HG03139 (cell line): Measurements from ENCODE around the gene ATP6AP2.
"Not testable (repeated sequence)": the region's sequence is repeated elsewhere in the genome, so short reads cannot be mapped to it uniquely, and the experiment has no call there.

Experiments used
- ATAC-seq: cut with Tn5 transposase; IDR thresholded peaks from one replicate; pipeline ENCODE4 v1.9.1; 2021; ENCODE audit not compliant: unreplicated experiment

ATP6AP2 gene

DNA sequence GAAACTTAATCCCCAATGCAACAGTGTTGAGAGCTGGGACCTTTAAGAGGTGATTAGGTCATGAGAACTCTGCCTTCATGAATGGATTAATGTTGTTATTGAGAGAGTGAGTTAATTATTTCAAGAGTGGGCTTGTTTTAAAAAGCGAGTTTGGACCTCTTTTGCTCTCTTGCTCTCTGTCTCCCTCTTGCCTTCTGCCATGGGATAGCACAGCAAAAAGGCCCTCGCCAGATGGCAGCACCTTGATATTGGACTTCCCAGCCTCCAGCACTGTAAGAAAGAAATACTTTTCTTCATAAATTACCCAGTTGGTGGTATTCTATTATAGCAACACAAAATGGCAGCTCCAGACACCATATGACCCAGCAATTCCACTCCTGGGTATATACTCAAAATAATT, 7.0 kb upstream of the ATP6AP2 start:
- ATAC-seq = no peak

GRCh38 chrX:40575411-40575810, 5.4 kb upstream of the ATP6AP2 start:
- not testable (repeated sequence) for ATAC-seq

- ATAC-seq = no peak
These were observed 4.5 kb upstream of the ATP6AP2 start for GRCh38 chrX:40576291-40576690.

- no peak for ATAC-seq
These were observed 2.6 kb upstream of the ATP6AP2 start for GRCh38 chrX:40578039-40578695.

DNA sequence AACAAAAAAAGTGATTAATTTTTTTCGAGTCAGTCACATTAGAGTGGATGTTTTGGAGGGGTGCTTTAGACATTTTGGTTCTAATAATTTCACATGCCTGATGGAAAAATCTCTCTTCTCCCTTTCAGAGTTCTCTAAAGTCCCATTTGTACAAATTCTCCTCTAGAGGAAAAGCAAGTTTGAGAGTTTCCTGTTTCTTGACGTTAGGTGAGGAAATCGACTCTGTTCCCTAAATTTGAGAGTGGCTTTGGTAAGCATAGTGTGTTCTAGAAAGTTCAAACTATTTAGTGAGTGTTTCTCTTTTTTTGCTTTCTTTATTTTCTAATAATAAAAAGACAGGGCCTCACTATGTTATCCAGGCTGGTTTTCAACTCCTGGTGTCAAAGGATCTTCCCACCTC, 1.6 kb upstream of the ATP6AP2 start:
- no peak for ATAC-seq

- no peak for ATAC-seq
These were observed 752 bp upstream of the ATP6AP2 start for GRCh38 chrX:40579900-40580536.

GRCh38 chrX:40581336-40581920, 658 bp downstream of the ATP6AP2 start:
- ATAC-seq = no peak

DNA sequence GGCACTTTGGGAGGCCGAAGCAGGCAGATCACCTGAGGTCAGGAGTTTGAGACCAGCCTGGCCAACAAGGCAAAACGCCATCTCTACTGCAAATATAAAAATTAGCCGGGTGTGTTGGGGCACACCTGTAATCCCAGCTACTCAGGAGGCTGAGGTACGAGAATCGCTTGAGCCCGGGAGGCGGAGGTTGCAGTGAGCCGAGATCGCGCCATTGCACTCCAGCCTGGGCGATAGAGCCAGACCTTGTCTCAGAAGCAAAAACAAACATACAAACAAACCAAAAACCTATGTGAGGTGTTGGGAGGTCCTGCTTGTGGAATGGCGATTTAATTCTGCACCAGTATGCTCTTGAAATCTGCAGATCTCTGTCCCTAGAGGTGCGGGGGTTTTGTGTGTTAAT, 1.4 kb downstream of the ATP6AP2 start:
- not testable (repeated sequence) for ATAC-seq

GRCh38 chrX:40582811-40583210, 2.0 kb downstream of the ATP6AP2 start:
- ATAC-seq = no peak

GRCh38 chrX:40587623-40588022, 6.9 kb downstream of the ATP6AP2 start:
- ATAC-seq = not testable (repeated sequence)

DNA sequence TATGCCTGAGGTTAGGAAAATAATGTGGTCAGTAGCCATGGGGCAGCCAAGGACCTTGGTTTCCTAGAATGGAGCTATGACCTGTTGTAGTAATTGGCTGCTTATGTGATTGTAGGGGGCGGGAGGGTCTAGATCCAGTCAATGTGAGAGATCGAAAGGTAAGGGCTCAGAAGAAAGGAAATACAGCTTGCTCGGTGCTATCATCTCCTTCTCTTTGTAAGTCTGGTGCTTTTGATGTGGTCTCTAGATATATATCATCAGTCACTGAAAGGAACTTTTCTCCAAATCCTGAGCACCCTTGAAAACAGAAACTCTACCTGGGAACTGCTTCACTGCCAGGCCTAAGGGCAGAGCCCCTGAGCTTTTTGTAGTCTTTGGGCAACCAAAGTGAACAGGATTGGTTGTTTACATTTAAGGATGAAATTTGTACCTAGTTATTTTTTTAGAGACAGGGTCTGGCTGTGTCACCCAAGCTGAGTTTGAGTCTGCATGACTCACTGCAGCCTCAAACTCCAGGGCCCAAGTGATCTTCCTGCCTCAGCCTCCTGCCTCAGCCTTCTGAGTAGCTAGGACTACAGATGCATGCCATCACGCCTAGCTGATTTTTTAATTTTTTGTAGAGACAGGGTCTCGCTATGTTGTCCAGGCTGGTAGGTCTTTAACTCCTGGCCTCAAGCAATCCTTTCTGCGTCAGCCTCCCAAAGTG, 9.0 kb downstream of the ATP6AP2 start:
- ATAC-seq = not testable (repeated sequence)

GRCh38 chrX:40603446-40603845, 22.7 kb downstream of the ATP6AP2 start:
- no peak for ATAC-seq

- ATAC-seq = no peak
These were observed 26.6 kb downstream of the ATP6AP2 start for GRCh38 chrX:40607381-40607780.

DNA sequence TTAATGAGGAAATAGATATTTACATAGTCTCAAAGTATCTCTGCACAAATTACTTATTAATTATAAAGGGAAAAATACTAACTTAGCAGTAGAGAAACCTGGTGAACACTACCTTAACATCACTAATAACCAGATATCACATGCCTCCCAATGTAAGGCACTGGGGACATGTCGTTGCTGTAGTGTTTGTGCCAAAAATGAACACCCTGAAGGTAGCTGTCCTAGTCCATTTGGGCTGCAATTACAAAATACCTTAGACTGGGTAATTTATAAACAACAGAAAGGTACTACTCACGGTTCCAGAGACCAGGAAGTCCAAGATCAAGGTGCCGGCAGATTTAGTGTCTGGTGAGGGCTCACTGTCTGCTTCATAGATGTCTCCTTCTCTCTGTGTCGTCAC, 31.7 kb downstream of the ATP6AP2 start:
- no peak for ATAC-seq

GRCh38 chrX:40615976-40616375, 35.2 kb downstream of the ATP6AP2 start:
- ATAC-seq = no peak

DNA sequence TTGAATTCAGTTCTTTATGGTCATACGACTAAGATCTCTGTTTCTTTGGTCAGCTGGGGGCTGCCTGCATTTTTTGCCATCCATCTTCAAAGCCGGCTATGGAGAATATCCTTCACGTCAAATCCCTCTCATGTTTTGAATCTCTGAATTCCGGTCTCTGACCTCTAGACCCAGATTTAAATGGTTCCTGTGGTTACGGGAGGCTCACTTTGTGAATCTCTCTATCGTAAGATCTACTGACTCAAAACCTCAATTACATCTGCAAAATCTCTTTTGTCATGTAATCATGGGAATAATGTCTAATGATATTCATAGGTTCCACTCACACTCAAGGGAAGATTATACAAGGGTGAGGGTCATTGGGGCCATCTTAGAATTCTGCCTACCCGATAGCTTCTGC, 36.8 kb downstream of the ATP6AP2 start:
- ATAC-seq = no peak

GRCh38 chrX:40622479-40623138, 41.8 kb downstream of the ATP6AP2 start:
- ATAC-seq = no peak

DNA sequence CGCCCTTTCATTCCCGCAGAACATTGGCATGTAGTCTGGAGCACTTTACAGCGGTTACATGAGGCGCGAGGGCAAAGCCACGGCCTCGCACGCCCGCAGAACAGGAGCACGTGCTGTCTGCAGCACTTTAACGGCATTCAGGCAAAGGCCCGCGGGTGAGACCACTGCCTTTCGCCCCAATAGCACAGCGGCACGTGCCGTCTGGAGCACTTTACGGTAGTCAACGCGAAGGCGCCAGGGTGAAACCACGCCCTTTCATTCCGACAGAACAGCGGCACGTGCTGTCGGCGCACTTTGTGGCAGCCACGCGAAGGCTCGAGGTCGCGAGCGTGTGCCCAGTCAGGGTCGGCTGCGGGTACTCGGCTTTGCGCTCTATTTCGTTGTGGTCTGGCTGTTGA, 42.4 kb downstream of the ATP6AP2 start, which contains the start of gene MPC1L:
Gene MPC1L (plus strand): TSS at position 290 of the 398 bp plus-strand sequence. CDS start 138 bp downstream, outside the sequence.
- ATAC-seq = no peak

- ATAC-seq = no peak
These were observed 42.9 kb downstream of the ATP6AP2 start for GRCh38 chrX:40623665-40624064.

DNA sequence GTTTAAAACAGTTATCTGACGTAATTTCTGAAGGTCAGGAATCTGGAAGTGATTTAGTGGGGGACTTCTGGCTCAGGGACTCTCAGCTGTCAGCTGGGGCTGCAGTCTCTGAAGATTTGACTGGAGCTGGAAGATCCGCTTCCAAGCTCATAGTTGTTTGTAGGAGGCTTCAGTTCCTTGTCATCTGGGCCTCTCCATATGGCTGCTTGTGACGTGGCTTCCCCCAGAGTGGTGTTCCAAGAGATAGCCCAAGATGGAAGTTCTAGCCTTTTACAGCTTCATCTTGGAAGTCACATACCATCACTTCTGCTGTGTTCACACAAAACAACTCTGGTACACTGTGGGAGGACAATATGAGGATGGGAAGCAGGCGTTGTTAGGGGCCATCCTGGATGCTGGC, 44.5 kb downstream of the ATP6AP2 start:
- ATAC-seq = no peak

DNA sequence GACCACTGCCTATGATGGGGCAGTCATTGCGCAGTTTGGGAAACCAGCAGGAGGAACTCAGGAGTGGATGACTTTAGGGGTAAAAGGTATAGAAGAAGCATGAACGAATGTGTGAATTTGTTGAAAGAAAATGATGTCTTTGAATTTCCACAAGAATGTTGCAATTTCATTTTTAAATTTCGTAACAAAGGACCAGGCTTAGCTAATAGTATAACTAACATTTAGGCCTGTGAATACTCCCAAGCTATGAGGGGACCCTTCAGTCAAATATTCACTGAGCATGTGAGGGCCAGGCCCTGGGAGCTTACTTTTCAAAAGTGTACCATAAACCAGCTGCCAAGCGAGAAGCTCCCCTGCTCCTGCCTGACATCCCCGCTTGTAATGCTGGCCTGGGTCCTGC, 47.7 kb downstream of the ATP6AP2 start:
- ATAC-seq = no peak
